H1 (cell line): ENCODE data around the gene SIRT7. TPM values are rescaled to one million over a fixed set of nuclear protein-coding genes. Genes with fewer than 3 reads are reported as not detected.

Experiments used
- CTCF ChIA-PET: fragments of 300-600 bp; sonication (Branson Sonifier 250); formaldehyde crosslinking; loops from one replicate; lab custom pipeline; 2021; ENCODE audit not compliant: partially characterized antibody; lab: Charles Lee
- POLR2A ChIA-PET: fragments of 300-600 bp; sonication (Branson Sonifier 250); formaldehyde crosslinking; loops from one replicate; lab custom pipeline; 2021; ENCODE audit warnings: inconsistent platforms; ENCODE audit not compliant: partially characterized antibody; lab: Charles Lee
- DNase-seq, 2 experiments: peaks; one replicate each; pipeline versions ENCODE4 v3.0.0 to v3.0.0-alpha.2; 2010 to 2022; ENCODE audit warnings: low spot score in 2 of 2, low read depth in 1 of 2, mixed read lengths in 1 of 2
- FAIRE-seq: peaks from 2 replicates; lab custom pipeline; 2011; peaks lifted over from hg19 to GRCh38; lab: Jason Lieb, UNC
- H2AFZ ChIP-seq: 2 replicates; pipeline ENCODE4 v1.8.1; 2012; ENCODE audit warnings: low read length, inconsistent platforms
- H2AK5ac ChIP-seq: 2 replicates; pipeline ENCODE4 v1.6.1; 2013; ENCODE audit warnings: low read depth, low read length
- H2BK120ac ChIP-seq: replicated peaks from 2 replicates; pipeline ENCODE3; 2013; ENCODE audit warnings: low read depth, low read length, inconsistent platforms
- H2BK12ac ChIP-seq: 2 replicates; pipeline ENCODE4 v1.6.1; 2013; ENCODE audit warnings: low read depth, low read length
- H2BK15ac ChIP-seq: 2 replicates; pipeline ENCODE4 v1.6.1; 2013; ENCODE audit warnings: low read length
- H2BK20ac ChIP-seq: 2 replicates; pipeline ENCODE4 v1.6.1; 2013; ENCODE audit warnings: low read length
- H2BK5ac ChIP-seq: 2 replicates; pipeline ENCODE4 v1.6.1; 2013; ENCODE audit warnings: low read depth, low read length
- H3K14ac ChIP-seq: 2 replicates; pipeline ENCODE4 v1.6.1; 2013; ENCODE audit warnings: inconsistent platforms; ENCODE audit not compliant: insufficient read length
- H3K18ac ChIP-seq: 2 replicates; pipeline ENCODE4 v1.6.1; 2013; ENCODE audit warnings: low read length; ENCODE audit errors: extremely low read depth
- H3K23ac ChIP-seq: 2 replicates; pipeline ENCODE4 v1.6.1; 2013; ENCODE audit warnings: inconsistent platforms; ENCODE audit not compliant: insufficient read length
- H3K23me2 ChIP-seq: 2 replicates; pipeline ENCODE4 v1.6.1; 2013; ENCODE audit warnings: low read depth, low read length
- H3K27ac ChIP-seq: 2 replicates; pipeline ENCODE4 v1.6.1; 2011; ENCODE audit warnings: low read depth, low read length, inconsistent platforms
- H3K27me3 ChIP-seq, 4 experiments: replicated peaks in 1 of 4; 1 replicate in 1 of 4; 2 replicates in 3 of 4; pipeline versions ENCODE4 v1.6.1 to v1.8.1; 2011 to 2013; ENCODE audit warnings: low read length in 3 of 4, mild to moderate bottlenecking in 3 of 4, inconsistent platforms in 2 of 4, mixed read lengths in 2 of 4, moderate library complexity in 1 of 4; ENCODE audit not compliant: control insufficient read depth in 3 of 4, insufficient read depth in 3 of 4; ENCODE audit errors: extremely low read depth in 1 of 4
- H3K36me3 ChIP-seq, 4 experiments: 2 replicates each; pipeline versions ENCODE4 v1.6.1 to v1.8.1; 2011 to 2013; ENCODE audit warnings: mild to moderate bottlenecking in 4 of 4, low read length in 3 of 4, moderate library complexity in 2 of 4, control low read depth in 1 of 4, inconsistent platforms in 1 of 4; ENCODE audit not compliant: insufficient read depth in 4 of 4, control insufficient read depth in 2 of 4
- H3K4ac ChIP-seq: replicated peaks from 2 replicates; pipeline ENCODE3; 2013; ENCODE audit warnings: low read length, low read depth, mixed read lengths, inconsistent platforms; ENCODE audit not compliant: insufficient read length
- H3K4me1 ChIP-seq, 4 experiments: replicated peaks in 1 of 4; 1 replicate in 1 of 4; 2 replicates in 3 of 4; pipeline versions ENCODE4 v1.6.1 to v1.8.1; 2011 to 2013; ENCODE audit warnings: low read length in 3 of 4, inconsistent platforms in 2 of 4, mixed read lengths in 1 of 4; ENCODE audit not compliant: insufficient read depth in 4 of 4, control insufficient read depth in 3 of 4
- H3K4me2 ChIP-seq, 2 experiments: 2 replicates each; pipeline versions ENCODE4 v1.6.1 to v1.8.1; 2011 to 2013; ENCODE audit warnings: low read depth in 2 of 2, low read length in 2 of 2, control low read depth in 1 of 2, inconsistent platforms in 1 of 2, mild to moderate bottlenecking in 1 of 2; ENCODE audit not compliant: insufficient read depth in 1 of 2
- H3K4me3 ChIP-seq, 4 experiments: fragments of 200-600, 300-600 bp in 1 of 4; sonication (generic), shearing (Covaris generic), sonication (Bioruptor Twin) in 1 of 4; 2 replicates each; pipeline versions ENCODE4 v1.5.1 to v1.8.1; 2011 to 2016; ENCODE audit warnings: low read length in 4 of 4, low read depth in 3 of 4, control low read depth in 2 of 4, inconsistent platforms in 2 of 4, mild to moderate bottlenecking in 2 of 4, mixed read lengths in 1 of 4, moderate library complexity in 1 of 4; ENCODE audit not compliant: insufficient read depth in 2 of 4; ENCODE audit errors: extremely low read depth in 1 of 4
- H3K56ac ChIP-seq: replicated peaks from 2 replicates; pipeline ENCODE3; 2013; ENCODE audit warnings: low read depth, mild to moderate bottlenecking, mixed read lengths, low read length, inconsistent platforms; ENCODE audit not compliant: insufficient read length
- H3K79me1 ChIP-seq: 2 replicates; pipeline ENCODE4 v1.6.1; 2013; ENCODE audit warnings: low read depth, low read length, control low read depth
- H3K79me2 ChIP-seq, 2 experiments: 2 replicates each; pipeline versions ENCODE4 v1.6.1 to v1.8.1; 2012 to 2013; ENCODE audit warnings: low read length in 2 of 2, mild to moderate bottlenecking in 2 of 2, inconsistent platforms in 1 of 2; ENCODE audit not compliant: insufficient read depth in 2 of 2, control insufficient read depth in 1 of 2
- H3K9ac ChIP-seq, 4 experiments: replicated peaks in 1 of 4; 1 replicate in 1 of 4; 2 replicates in 3 of 4; pipeline versions ENCODE4 v1.6.1 to v1.8.1; 2011 to 2013; ENCODE audit warnings: low read depth in 3 of 4, low read length in 3 of 4, control low read depth in 2 of 4, mild to moderate bottlenecking in 2 of 4, moderate library complexity in 2 of 4, inconsistent platforms in 1 of 4; ENCODE audit errors: extremely low read depth in 1 of 4
- H3K9me3 ChIP-seq, 2 experiments: 2 replicates each; pipeline versions ENCODE4 v1.6.1 to v1.8.1; 2012 to 2013; ENCODE audit warnings: mild to moderate bottlenecking in 2 of 2, moderate library complexity in 2 of 2, control low read depth in 1 of 2, inconsistent platforms in 1 of 2, low read depth in 1 of 2, low read length in 1 of 2, mixed read lengths in 1 of 2; ENCODE audit not compliant: insufficient read depth in 2 of 2
- H4K20me1 ChIP-seq, 2 experiments: replicated peaks in 1 of 2; 2 replicates each; pipeline versions ENCODE3 to v1.8.1; 2011 to 2013; ENCODE audit warnings: inconsistent platforms in 2 of 2, low read length in 2 of 2, mild to moderate bottlenecking in 1 of 2; ENCODE audit not compliant: insufficient read depth in 2 of 2, control insufficient read depth in 1 of 2
- H4K5ac ChIP-seq: 2 replicates; pipeline ENCODE4 v1.6.1; 2013; ENCODE audit warnings: low read length, low read depth, mixed read lengths, inconsistent platforms; ENCODE audit not compliant: insufficient read length
- H4K8ac ChIP-seq: 2 replicates; pipeline ENCODE4 v1.8.0; 2013; ENCODE audit warnings: mild to moderate bottlenecking, moderate library complexity, low read length, inconsistent platforms; ENCODE audit not compliant: insufficient read depth; ENCODE audit errors: extremely low read depth
- H4K91ac ChIP-seq: replicated peaks from 2 replicates; pipeline ENCODE3; 2013; ENCODE audit warnings: low read length, mixed read lengths, inconsistent platforms; ENCODE audit not compliant: insufficient read length
- BRCA1 ChIP-seq: IDR thresholded peaks from 2 replicates; pipeline ENCODE4 v1.6.1; 2012; ENCODE audit warnings: low read depth, low read length, improper control_type of control experiment
- CBX8 ChIP-seq: fragments of 300-800, 300-1000 bp; sonication (generic); IDR thresholded peaks from 2 replicates; pipeline ENCODE4 v1.7.1; 2016; ENCODE audit warnings: low read depth, low read length, borderline replicate concordance
- CHD2 ChIP-seq: IDR thresholded peaks from 2 replicates; pipeline ENCODE4 v1.6.1; 2012; ENCODE audit warnings: low read length, improper control_type of control experiment
- CREB1 ChIP-seq: IDR thresholded peaks from 2 replicates; pipeline ENCODE4 v1.6.1; 2012; ENCODE audit warnings: inconsistent platforms
- HDAC6 ChIP-seq: IDR thresholded peaks from one replicate; pipeline ENCODE4 v1.7.1; 2012; ENCODE audit warnings: low read depth, mild to moderate bottlenecking, inconsistent platforms, low read length, moderate library complexity
- JUN ChIP-seq: IDR thresholded peaks from 2 replicates; pipeline ENCODE4 v1.6.1; 2011; ENCODE audit warnings: low read depth, mild to moderate bottlenecking, improper control_type of control experiment, low read length
- KDM1A ChIP-seq: fragments of 200-600, 300-600 bp; sonication (generic); IDR thresholded peaks from 2 replicates; pipeline ENCODE4 v1.7.1; 2016; ENCODE audit warnings: mild to moderate bottlenecking, low read length, borderline replicate concordance
- KDM4A ChIP-seq: IDR thresholded peaks from one replicate; pipeline ENCODE4 v1.7.1; 2012; ENCODE audit warnings: low read depth, mild to moderate bottlenecking, moderate library complexity, low read length, inconsistent platforms; ENCODE audit not compliant: severe bottlenecking
- PHF8 ChIP-seq: fragments of 200-600 bp; sonication (generic); conservative IDR thresholded peaks from 2 replicates; pipeline ENCODE4 v1.7.1; 2012; ENCODE audit warnings: low read depth, mild to moderate bottlenecking, inconsistent platforms, low read length, moderate library complexity
- POU5F1 ChIP-seq: IDR thresholded peaks from 2 replicates; pipeline ENCODE4 v1.6.1; 2011; ENCODE audit warnings: low read depth, mild to moderate bottlenecking, low read length, moderate library complexity
- RNF2 ChIP-seq: fragments of 200-900, 300-1000 bp; sonication (generic); IDR thresholded peaks from 2 replicates; pipeline ENCODE4 v1.7.1; 2016; ENCODE audit warnings: borderline replicate concordance, low read depth, mild to moderate bottlenecking, antibody characterized with exemption, low read length; ENCODE audit not compliant: poor library complexity, severe bottlenecking; ENCODE audit errors: missing control alignments
- SAP30 ChIP-seq: fragments of 300-600 bp; sonication (generic); IDR thresholded peaks from 2 replicates; pipeline ENCODE4 v1.7.1; 2012; ENCODE audit warnings: low read length, moderate library complexity, mild to moderate bottlenecking, inconsistent platforms; ENCODE audit not compliant: insufficient read depth, insufficient replicate concordance
- SIX5 ChIP-seq: IDR thresholded peaks from 2 replicates; pipeline ENCODE4 v1.6.1; 2011; ENCODE audit warnings: mild to moderate bottlenecking, low read depth, low read length
- SP2 ChIP-seq: IDR thresholded peaks from 2 replicates; pipeline ENCODE4 v1.6.1; 2012; ENCODE audit warnings: mild to moderate bottlenecking, low read length, inconsistent platforms
- YY1 ChIP-seq: IDR thresholded peaks from 2 replicates; pipeline ENCODE4 v1.6.1; 2011; ENCODE audit warnings: low read depth, mild to moderate bottlenecking, low read length
- WGBS, 2 experiments: shearing (Covaris generic) in 1 of 2; methylation state at CpG; one replicate each; pipeline versions ENCODE4 v1.1.6 to v1.1.7; 2013 to 2015; ENCODE audit warnings: low lambda C conversion rate in 2 of 2, mixed read lengths in 2 of 2, inconsistent platforms in 1 of 2, low coverage in 1 of 2, missing lambda C conversion rate in 1 of 2; ENCODE audit not compliant: insufficient replicate concordance in 2 of 2, insufficient coverage in 1 of 2, insufficient read length in 1 of 2; ENCODE audit errors: extremely low coverage in 1 of 2, missing lambda C conversion rate in 1 of 2; 5-methylcytosine and 5-hydroxymethylcytosine counted together
- polyA plus RNA-seq, 7 experiments: library from polyadenylated mRNA; depleted of rRNA in 3 of 7; stranded (reverse) in 5 of 7; unstranded in 2 of 7; fragments of >200 nt in 5 of 7; fragments of 200-250 nt in 2 of 7; gene quantifications; 1 replicate in 5 of 7; 2 replicates in 1 of 7; 4 replicates in 1 of 7; pipeline versions ENCODE4 v1.2.1 to v1.2.3, GENCODE V29; 2011 to 2013; ENCODE audit warnings: missing spikeins in 2 of 7, mixed read lengths in 2 of 7
- total RNA-seq: library from RNA; stranded (reverse); fragmentation: NEBNext Ultra II Directional; extraction: Animal tissue kit (Norgen Biotek cat#: 25700); gene quantifications from 2 replicates; pipeline ENCODE4 v1.2.1, GENCODE V29; 2021

SIRT7 gene
- total and polyA plus RNA-seq, 2 of the 8 experiments (the other 6 are each of a cell fraction or from before 2014, with no cell fraction given): 5.8 to 16.6 TPM

DNA sequence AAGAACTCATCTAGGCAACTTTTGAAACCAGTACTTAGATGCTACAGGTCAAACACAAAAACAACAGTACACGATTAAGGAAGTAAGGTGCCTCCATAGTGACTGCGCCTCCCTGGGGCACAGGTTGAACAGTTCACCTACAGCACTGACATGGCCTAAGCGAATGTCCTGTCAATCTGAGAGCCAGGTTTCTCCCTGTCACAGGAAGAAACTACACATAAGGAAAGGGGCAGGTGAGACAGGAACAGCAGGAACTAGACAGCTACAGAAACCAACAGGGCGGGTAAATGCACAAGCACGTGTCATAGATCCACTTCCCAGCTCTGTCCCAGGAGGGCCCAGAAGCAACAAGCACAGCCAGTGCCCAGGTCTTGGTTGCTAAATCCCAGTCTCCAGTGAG, 38.9 kb downstream of the SIRT7 start:
- DNase-seq: no peak
- Histone ChIP-seq H3K27ac (no peak overlapping the region), H3K4me1 (no peaks in the 10 kb centered on the region), H3K4me3 (no peak overlapping the region), H2BK15ac (no peak overlapping the region), H4K5ac (no peak overlapping the region), H2AFZ (no peak overlapping the region), H3K79me2 (no peaks in the 10 kb centered on the region), H3K23me2 (no peaks in the 10 kb centered on the region), H4K20me1 (peaks cover 0 to 2% of the 10 kb centered on the region in 2 experiments), H3K14ac (no peak overlapping the region), H3K23ac (no peak overlapping the region), H3K9ac (no peak overlapping the region), H3K4me2 (no peak overlapping the region), H2BK20ac (no peak overlapping the region), H2BK120ac (no peak overlapping the region), H3K27me3 (no peaks in the 10 kb centered on the region), H3K18ac (no peak overlapping the region), H3K9me3 (no peaks in the 10 kb centered on the region), H2BK5ac (no peak overlapping the region), H3K79me1 (no peaks in the 10 kb centered on the region), H3K4ac (no peak overlapping the region), H2AK5ac (no peak overlapping the region), H3K36me3 (peaks cover 4 to 23% (median 8%) of the 10 kb centered on the region in 4 experiments), H4K91ac (no peak overlapping the region), H3K56ac (no peak overlapping the region), H4K8ac (no peak overlapping the region), H2BK12ac (no peak overlapping the region)
- no peak for FAIRE-seq
- ChIA-PET CTCF (interaction anchor here (0.9 to 1.4 kb wide), 4 partner anchors 10 to 109 kb away, joined by 3 to 4 read pairs (median 3); no protein-coding TSS in a partner anchor), POLR2A (interaction anchor here (0.6 to 10.5 kb wide), 10 partner anchors 9 to 219 kb away, joined by 3 to 151 read pairs (median 6); partner anchors contain the start of genes ALYREF, ANAPC11, ARL16 and HGS)
- WGBS, 2 experiments: 84% methylated on average over 5 of the region's 5 CpGs; no CpG with 5 or more reads in 1 of the 2 experiments
- TF ChIP-seq SAP30 (no peak), HDAC6 (no peak), BRCA1 (no peak), SIX5 (no peak), CBX8 (no peak), KDM1A (no peak), CREB1 (no peak), RNF2 (no peak), SP2 (no peak), KDM4A (no peak), POU5F1 (no peak), CHD2 (no peak), YY1 (no peak), JUN (no peak), PHF8 (no peak)
